ENCODE measurements around the gene BEGAIN.

The BEGAIN gene

DNA sequence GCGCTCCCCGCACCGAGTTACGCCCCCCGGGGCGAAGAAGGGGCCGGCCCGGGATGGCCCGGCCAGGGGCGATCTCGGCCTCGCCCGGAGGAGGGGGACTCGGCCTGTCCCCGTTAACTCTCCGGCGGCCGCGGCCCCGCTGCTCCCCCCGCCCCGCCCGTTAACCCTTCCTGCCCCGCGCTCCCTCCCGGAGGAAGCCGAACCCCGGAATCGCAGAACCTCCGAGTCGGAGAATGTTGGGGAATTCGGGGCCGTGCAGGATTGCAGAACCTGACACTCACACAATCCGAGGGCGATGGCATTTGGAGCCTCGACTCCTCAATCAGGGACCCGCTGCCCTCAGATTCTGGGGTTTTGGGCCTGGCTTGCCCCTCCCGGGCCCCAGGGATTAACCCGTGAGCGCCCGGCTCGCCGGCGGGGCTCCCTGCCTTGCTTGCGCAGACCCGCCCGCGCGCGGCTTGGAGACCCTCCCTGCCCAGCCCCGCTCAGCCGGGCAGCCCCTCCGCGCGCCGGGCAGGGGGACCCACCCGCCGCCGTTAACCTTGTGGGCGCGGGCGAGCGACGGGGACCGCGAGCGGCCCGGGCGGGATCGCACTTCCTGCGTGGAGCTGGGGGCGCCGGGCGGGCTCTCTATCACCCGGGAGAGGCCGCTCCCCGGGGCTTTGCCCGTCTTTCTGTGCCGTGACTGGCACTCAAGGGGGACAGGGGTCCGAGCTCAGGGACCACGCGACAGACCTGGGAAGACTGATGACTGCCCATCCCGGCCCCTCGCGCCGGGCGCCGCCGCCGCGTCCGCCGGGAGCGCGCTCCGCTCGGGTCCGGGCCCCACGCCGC is 18.8 kb downstream of the BEGAIN start:
- Histone ChIP-seq H3K27me3 (ENCODE audit: control insufficient read depth, low read length) (peaks cover 15% of the 10 kb centered on the region), H4K20me1 (ENCODE audit: control insufficient read depth, insufficient read depth, low read depth, low read length) (no peaks in the 10 kb centered on the region), H3K9me3 (ENCODE audit: control insufficient read depth, insufficient read depth, low read length) (no peaks in the 10 kb centered on the region), H3K27ac (ENCODE audit: low read depth, low read length) (no peak overlapping the region), H3F3A (ENCODE audit: control insufficient read depth, insufficient read depth) (no peaks in the 10 kb centered on the region), H3K9me2 (replicated peaks; ENCODE audit: control insufficient read depth, low read length) (no peaks in the 10 kb centered on the region), H3K4me2 (ENCODE audit: low read length) (no peak overlapping the region), H3K4me3 (ENCODE audit: low read length) (no peak overlapping the region), H3K4me1 (ENCODE audit: control insufficient read depth, low read length) (peaks cover 7% of the 10 kb centered on the region), H3K79me2 (ENCODE audit: control insufficient read depth, low read length) (no peaks in the 10 kb centered on the region), H3K36me3 (ENCODE audit: control insufficient read depth, low read length) (no peaks in the 10 kb centered on the region)
- TF ChIP-seq EZH2phosphoT487 (IDR thresholded peaks at IDR 0.05; ENCODE audit: borderline replicate concordance, low read length): no peak
- TF ChIP-seq, protein P1, sequence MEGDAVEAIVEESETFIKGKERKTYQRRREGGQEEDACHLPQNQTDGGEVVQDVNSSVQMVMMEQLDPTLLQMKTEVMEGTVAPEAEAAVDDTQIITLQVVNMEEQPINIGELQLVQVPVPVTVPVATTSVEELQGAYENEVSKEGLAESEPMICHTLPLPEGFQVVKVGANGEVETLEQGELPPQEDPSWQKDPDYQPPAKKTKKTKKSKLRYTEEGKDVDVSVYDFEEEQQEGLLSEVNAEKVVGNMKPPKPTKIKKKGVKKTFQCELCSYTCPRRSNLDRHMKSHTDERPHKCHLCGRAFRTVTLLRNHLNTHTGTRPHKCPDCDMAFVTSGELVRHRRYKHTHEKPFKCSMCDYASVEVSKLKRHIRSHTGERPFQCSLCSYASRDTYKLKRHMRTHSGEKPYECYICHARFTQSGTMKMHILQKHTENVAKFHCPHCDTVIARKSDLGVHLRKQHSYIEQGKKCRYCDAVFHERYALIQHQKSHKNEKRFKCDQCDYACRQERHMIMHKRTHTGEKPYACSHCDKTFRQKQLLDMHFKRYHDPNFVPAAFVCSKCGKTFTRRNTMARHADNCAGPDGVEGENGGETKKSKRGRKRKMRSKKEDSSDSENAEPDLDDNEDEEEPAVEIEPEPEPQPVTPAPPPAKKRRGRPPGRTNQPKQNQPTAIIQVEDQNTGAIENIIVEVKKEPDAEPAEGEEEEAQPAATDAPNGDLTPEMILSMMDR (IDR thresholded peaks at IDR 0.05; ENCODE audit: low read depth, low read length, poor library complexity, severe bottlenecking): no peak

DNA sequence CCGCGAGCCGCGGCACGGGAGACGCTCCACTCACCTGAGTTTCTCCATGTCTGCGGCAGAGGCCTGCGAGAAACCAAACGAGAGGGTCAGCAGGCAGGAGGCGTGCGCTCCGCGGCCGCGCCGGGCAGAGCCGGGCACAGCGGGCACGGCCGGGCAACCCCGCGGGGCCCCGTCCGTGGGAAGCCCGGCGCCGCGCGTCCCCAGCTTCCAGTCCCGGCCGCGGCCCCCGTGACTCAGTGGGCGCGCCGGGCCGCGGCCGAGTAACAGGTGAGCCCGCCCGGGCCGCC is 19.4 kb downstream of the BEGAIN start:
- Histone ChIP-seq H3K4me3 (ENCODE audit: low read length) (no peak overlapping the region), H3K9me2 (replicated peaks; ENCODE audit: control insufficient read depth, low read length) (no peaks in the 10 kb centered on the region), H3K79me2 (ENCODE audit: control insufficient read depth, low read length) (no peaks in the 10 kb centered on the region), H3K9me3 (ENCODE audit: control insufficient read depth, insufficient read depth, low read length) (no peaks in the 10 kb centered on the region), H3K4me1 (ENCODE audit: control insufficient read depth, low read length) (peaks cover 6% of the 10 kb centered on the region), H3K4me2 (ENCODE audit: low read length) (no peak overlapping the region), H3K27ac (ENCODE audit: low read depth, low read length) (no peak overlapping the region), H3F3A (ENCODE audit: control insufficient read depth, insufficient read depth) (no peaks in the 10 kb centered on the region), H3K27me3 (ENCODE audit: control insufficient read depth, low read length) (peaks cover 15% of the 10 kb centered on the region), H4K20me1 (ENCODE audit: control insufficient read depth, insufficient read depth, low read depth, low read length) (no peaks in the 10 kb centered on the region), H3K36me3 (ENCODE audit: control insufficient read depth, low read length) (no peaks in the 10 kb centered on the region)
- TF ChIP-seq, protein P1 (IDR thresholded peaks at IDR 0.05; ENCODE audit: low read depth, low read length, poor library complexity, severe bottlenecking): no peak
- TF ChIP-seq EZH2phosphoT487 (IDR thresholded peaks at IDR 0.05; ENCODE audit: borderline replicate concordance, low read length): no peak

DNA sequence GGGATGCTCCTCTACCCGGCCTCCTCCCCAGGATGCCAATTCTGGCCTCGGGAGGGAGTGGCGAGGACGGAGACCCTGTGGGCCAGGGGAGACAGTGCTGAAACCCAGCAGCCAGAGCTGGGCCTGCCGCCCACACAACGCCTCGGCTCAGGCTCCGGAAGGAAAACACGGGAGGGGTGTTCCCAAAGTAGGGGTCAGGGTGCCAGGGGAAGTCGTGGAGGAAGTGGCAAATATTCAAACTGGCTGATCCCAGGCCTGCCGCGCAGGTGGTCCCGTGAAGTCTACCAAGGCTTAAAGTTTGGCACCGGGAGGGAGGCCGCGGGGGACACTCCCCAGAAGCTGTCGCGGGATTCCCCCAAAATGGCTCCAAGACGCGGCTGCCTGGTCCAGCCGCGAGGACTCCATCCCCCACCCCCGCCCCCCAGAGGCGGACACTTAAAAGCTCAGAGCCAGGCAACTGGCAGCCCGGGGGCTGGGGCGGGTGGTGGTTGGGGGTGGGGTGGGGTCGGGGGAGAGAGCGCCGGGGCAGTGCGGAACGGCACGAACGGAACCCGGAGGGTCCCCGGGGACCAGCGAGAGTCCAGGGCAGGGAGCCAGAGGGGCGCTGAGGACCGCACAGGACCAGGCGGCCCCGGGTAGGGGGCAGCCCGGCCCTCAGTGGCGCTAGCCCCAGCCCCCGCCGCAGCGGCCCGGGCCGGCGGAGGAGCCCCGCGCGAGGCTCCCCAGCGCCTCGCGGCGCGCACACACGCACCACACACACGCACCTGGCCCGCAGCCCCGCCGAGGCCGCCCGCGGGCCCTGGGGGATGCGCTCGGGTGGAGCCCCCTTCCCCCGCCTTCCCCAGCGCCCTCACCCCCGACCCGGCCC is 20.0 kb downstream of the BEGAIN start:
- no peaks in the 10 kb centered on the region for H3F3A ChIP-seq (ENCODE audit: control insufficient read depth, insufficient read depth)
- no peaks in the 10 kb centered on the region for H3K79me2 ChIP-seq (ENCODE audit: control insufficient read depth, low read length)
- H3K4me3 ChIP-seq (ENCODE audit: low read length): no peak overlapping the region
- H3K9me3 ChIP-seq (ENCODE audit: control insufficient read depth, insufficient read depth, low read length): no peaks in the 10 kb centered on the region
- H3K4me2 ChIP-seq (ENCODE audit: low read length): no peak overlapping the region
- no peaks in the 10 kb centered on the region for H3K9me2 ChIP-seq (replicated peaks; ENCODE audit: control insufficient read depth, low read length)
- H3K27ac ChIP-seq (ENCODE audit: low read depth, low read length): no peak overlapping the region
- H3K4me1 ChIP-seq (ENCODE audit: control insufficient read depth, low read length): peaks cover under 1% of the 10 kb centered on the region; the same call in 1 of the 2 replicates
- no peaks in the 10 kb centered on the region for H3K36me3 ChIP-seq (ENCODE audit: control insufficient read depth, low read length)
- no peaks in the 10 kb centered on the region for H4K20me1 ChIP-seq (ENCODE audit: control insufficient read depth, insufficient read depth, low read depth, low read length)
- TF ChIP-seq, protein P1 (IDR thresholded peaks at IDR 0.05; ENCODE audit: low read depth, low read length, poor library complexity, severe bottlenecking): no peak
- no peak for TF ChIP-seq EZH2phosphoT487 (IDR thresholded peaks at IDR 0.05; ENCODE audit: borderline replicate concordance, low read length)
- H3K27me3 ChIP-seq (ENCODE audit: control insufficient read depth, low read length): peaks cover 15% of the 10 kb centered on the region

Measured in DOHH2 (cell line).